Measurements from ENCODE around the gene APBA1. TPM values are rescaled to one million over a fixed set of nuclear protein-coding genes. Genes with fewer than 3 reads are reported as not detected.

APBA1 gene
- total RNA-seq, 1 donor = 0.52 TPM

- no peaks in the 10 kb centered on the region for H3K27me3 ChIP-seq (ENCODE audit: insufficient read depth, low read length)
- no peaks in the 10 kb centered on the region for H3K9me3 ChIP-seq (ENCODE audit: low read depth, low read length)
Measured at GRCh38 chr9:69582544-69583297, 89.5 kb downstream of the APBA1 start.

GRCh38 chr9:69582018-69582417 is 90.2 kb downstream of the APBA1 start:
- H3K4me3 ChIP-seq (ENCODE audit: low read length) = no peak overlapping the region
- peaks cover 5% of the 10 kb centered on the region for H3K4me1 ChIP-seq (ENCODE audit: insufficient read depth, low read length)
- H3K27me3 ChIP-seq (ENCODE audit: insufficient read depth, low read length) = no peaks in the 10 kb centered on the region
- no peaks in the 10 kb centered on the region for H3K9me3 ChIP-seq (ENCODE audit: low read depth, low read length)

More at GRCh38 chr9:69582544-69583297, 89.5 kb downstream of the APBA1 start:
- Histone ChIP-seq H3K4me3 (ENCODE audit: low read length) (no peak overlapping the region), H3K4me1 (ENCODE audit: insufficient read depth, low read length) (peaks cover 5% of the 10 kb centered on the region)

- H3K4me3 ChIP-seq (ENCODE audit: low read length) = no peak overlapping the region
- no peaks in the 10 kb centered on the region for H3K9me3 ChIP-seq (ENCODE audit: low read depth, low read length)
- no peaks in the 10 kb centered on the region for H3K27me3 ChIP-seq (ENCODE audit: insufficient read depth, low read length)
- H3K4me1 ChIP-seq (ENCODE audit: insufficient read depth, low read length) = peaks cover 5% of the 10 kb centered on the region
Measured at GRCh38 chr9:69580582-69581214, 91.5 kb downstream of the APBA1 start.

GRCh38 chr9:69579760-69580581 is 92.2 kb downstream of the APBA1 start:
- Histone ChIP-seq H3K4me1 (ENCODE audit: insufficient read depth, low read length) (peaks cover 5% of the 10 kb centered on the region), H3K27me3 (ENCODE audit: insufficient read depth, low read length) (no peaks in the 10 kb centered on the region), H3K9me3 (ENCODE audit: low read depth, low read length) (no peaks in the 10 kb centered on the region), H3K4me3 (ENCODE audit: low read length) (no peak overlapping the region)

- Histone ChIP-seq H3K4me1 (ENCODE audit: insufficient read depth, low read length) (peaks cover 5% of the 10 kb centered on the region), H3K9me3 (ENCODE audit: low read depth, low read length) (no peaks in the 10 kb centered on the region), H3K27me3 (ENCODE audit: insufficient read depth, low read length) (no peaks in the 10 kb centered on the region), H3K4me3 (ENCODE audit: low read length) (no peak overlapping the region)
Measured at GRCh38 chr9:69579032-69579758, 93.0 kb downstream of the APBA1 start.

- Histone ChIP-seq H3K4me3 (ENCODE audit: low read length) (no peak overlapping the region), H3K9me3 (ENCODE audit: low read depth, low read length) (no peaks in the 10 kb centered on the region), H3K4me1 (ENCODE audit: insufficient read depth, low read length) (peaks cover 5% of the 10 kb centered on the region), H3K27me3 (ENCODE audit: insufficient read depth, low read length) (no peaks in the 10 kb centered on the region)
Measured at GRCh38 chr9:69578026-69578425, 94.1 kb downstream of the APBA1 start.

GRCh38 chr9:69577123-69577522 is 95.0 kb downstream of the APBA1 start:
- H3K27me3 ChIP-seq (ENCODE audit: insufficient read depth, low read length) = no peaks in the 10 kb centered on the region

GRCh38 chr9:69574057-69574456 is 98.1 kb downstream of the APBA1 start:
- no peaks in the 10 kb centered on the region for H3K27me3 ChIP-seq (ENCODE audit: insufficient read depth, low read length)

More at GRCh38 chr9:69577123-69577522, 95.0 kb downstream of the APBA1 start:
- Histone ChIP-seq H3K9me3 (ENCODE audit: low read depth, low read length) (no peaks in the 10 kb centered on the region), H3K4me1 (ENCODE audit: insufficient read depth, low read length) (no peaks in the 10 kb centered on the region), H3K4me3 (ENCODE audit: low read length) (no peak overlapping the region)

GRCh38 chr9:69573651-69574050 is 98.5 kb downstream of the APBA1 start:
- Histone ChIP-seq H3K27me3 (ENCODE audit: insufficient read depth, low read length) (no peaks in the 10 kb centered on the region), H3K4me3 (ENCODE audit: low read length) (no peak overlapping the region), H3K9me3 (ENCODE audit: low read depth, low read length) (no peaks in the 10 kb centered on the region), H3K4me1 (ENCODE audit: insufficient read depth, low read length) (no peaks in the 10 kb centered on the region)

More at GRCh38 chr9:69574057-69574456, 98.1 kb downstream of the APBA1 start:
- Histone ChIP-seq H3K4me1 (ENCODE audit: insufficient read depth, low read length) (no peaks in the 10 kb centered on the region), H3K4me3 (ENCODE audit: low read length) (no peak overlapping the region), H3K9me3 (ENCODE audit: low read depth, low read length) (no peaks in the 10 kb centered on the region)

- Histone ChIP-seq H3K4me3 (ENCODE audit: low read length) (no peak overlapping the region), H3K27me3 (ENCODE audit: insufficient read depth, low read length) (no peaks in the 10 kb centered on the region), H3K9me3 (ENCODE audit: low read depth, low read length) (no peaks in the 10 kb centered on the region)
Measured at GRCh38 chr9:69572611-69573010, 99.6 kb downstream of the APBA1 start.

GRCh38 chr9:69571032-69571431 is 101.1 kb downstream of the APBA1 start:
- Histone ChIP-seq H3K9me3 (ENCODE audit: low read depth, low read length) (no peaks in the 10 kb centered on the region), H3K4me1 (ENCODE audit: insufficient read depth, low read length) (no peaks in the 10 kb centered on the region)

More at GRCh38 chr9:69572611-69573010, 99.6 kb downstream of the APBA1 start:
- H3K4me1 ChIP-seq (ENCODE audit: insufficient read depth, low read length) = no peaks in the 10 kb centered on the region

GRCh38 chr9:69569738-69570451 is 102.3 kb downstream of the APBA1 start:
- no peaks in the 10 kb centered on the region for H3K9me3 ChIP-seq (ENCODE audit: low read depth, low read length)
- H3K4me3 ChIP-seq (ENCODE audit: low read length) = no peak overlapping the region
- H3K27me3 ChIP-seq (ENCODE audit: insufficient read depth, low read length) = no peaks in the 10 kb centered on the region
- no peaks in the 10 kb centered on the region for H3K4me1 ChIP-seq (ENCODE audit: insufficient read depth, low read length)

More at GRCh38 chr9:69571032-69571431, 101.1 kb downstream of the APBA1 start:
- Histone ChIP-seq H3K4me3 (ENCODE audit: low read length) (no peak overlapping the region), H3K27me3 (ENCODE audit: insufficient read depth, low read length) (no peaks in the 10 kb centered on the region)

GRCh38 chr9:69564557-69564956 is 107.6 kb downstream of the APBA1 start:
- H3K4me3 ChIP-seq (ENCODE audit: low read length) = no peak overlapping the region
- peaks cover 2% of the 10 kb centered on the region for H3K27me3 ChIP-seq (ENCODE audit: insufficient read depth, low read length)
- no peaks in the 10 kb centered on the region for H3K9me3 ChIP-seq (ENCODE audit: low read depth, low read length)
- no peaks in the 10 kb centered on the region for H3K4me1 ChIP-seq (ENCODE audit: insufficient read depth, low read length)

- Histone ChIP-seq H3K4me3 (ENCODE audit: low read length) (no peak overlapping the region), H3K9me3 (ENCODE audit: low read depth, low read length) (no peaks in the 10 kb centered on the region), H3K4me1 (ENCODE audit: insufficient read depth, low read length) (no peaks in the 10 kb centered on the region), H3K27me3 (ENCODE audit: insufficient read depth, low read length) (peaks cover 2% of the 10 kb centered on the region)
Measured at GRCh38 chr9:69559126-69559525, 113.0 kb downstream of the APBA1 start.
